HL-60/S4 treated with phorbol 12-myristate 13-acetate at 8.2 ng/mL for 4 days and 3 days (cell line): ENCODE results near the gene DPCD.
"Not testable (repeated sequence)": the region's sequence is repeated elsewhere in the genome, so short reads cannot be mapped to it uniquely, and the experiment has no call there.

Experiments used
- in situ Hi-C: fragments of 300-500 bp; cut with MboI; formaldehyde crosslinking; loops from 2 replicates; pipeline ENCODE4 v1.15.0; 2022; ENCODE audit warnings: low sequenced_read_pairs

Gene DPCD

DNA sequence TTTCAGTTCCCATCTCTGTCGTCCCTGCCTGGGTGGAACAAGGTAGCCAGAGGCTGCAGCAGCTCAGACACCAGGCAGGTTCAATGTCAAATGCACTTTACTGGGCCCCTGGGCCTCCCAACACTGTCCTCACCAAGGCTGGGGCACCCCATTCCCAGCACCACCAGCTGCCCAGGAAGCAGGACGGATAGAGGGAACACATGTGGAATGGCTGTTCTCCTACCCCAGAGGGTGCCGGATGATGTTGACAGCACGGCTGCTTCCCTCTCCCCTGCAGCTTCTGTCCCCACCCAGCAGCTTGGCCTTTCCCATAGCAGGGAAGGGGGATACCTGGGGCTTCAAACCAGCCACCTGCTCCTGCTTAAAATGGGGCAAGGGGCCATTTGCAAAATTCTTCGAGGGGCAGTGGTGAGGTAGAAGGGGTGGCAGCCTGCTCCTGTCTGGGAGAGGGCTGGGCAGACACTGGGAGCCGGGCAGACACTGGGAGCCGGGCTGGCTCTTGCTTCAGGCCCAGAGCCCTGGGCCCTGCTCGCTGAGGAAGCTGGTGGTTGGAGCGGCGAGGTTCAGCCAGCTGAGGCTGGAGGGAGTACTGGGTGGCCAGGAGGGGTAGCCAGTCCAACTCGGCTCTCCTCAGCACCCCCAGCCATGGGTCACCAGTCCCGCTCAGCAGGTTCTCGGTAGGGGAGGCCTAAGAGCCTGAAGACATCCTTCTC is 9.2 kb upstream of the DPCD start:
- in situ Hi-C loops = no loop called here

GRCh38 chr10:101579516-101579870 is 8.6 kb upstream of the DPCD start:
- in situ Hi-C loops = no loop called here

- in situ Hi-C loops = no loop called here
Observed at GRCh38 chr10:101580486-101581399, 7.4 kb upstream of the DPCD start.

GRCh38 chr10:101585841-101586240 is 2.3 kb upstream of the DPCD start:
- in situ Hi-C loops = no loop called here

DNA sequence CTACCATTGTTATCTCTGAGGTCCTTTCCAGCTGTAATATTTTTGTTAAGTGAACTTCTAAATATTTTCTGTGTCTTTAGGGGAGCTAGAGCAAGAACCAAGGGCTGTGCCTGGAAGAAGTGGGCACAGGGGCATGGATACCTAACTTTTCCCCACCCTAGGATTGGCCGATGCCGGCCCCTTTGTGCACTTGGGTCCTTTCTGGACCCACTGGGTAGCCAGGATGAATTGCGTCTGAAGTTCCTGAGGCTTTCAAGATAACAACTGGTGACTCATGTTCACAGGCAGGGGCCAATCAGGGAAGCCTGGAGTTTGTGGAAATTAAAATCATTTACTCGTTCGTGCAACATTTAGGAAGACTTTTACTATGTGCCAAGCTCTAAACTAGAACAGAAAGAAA is 758 bp downstream of the DPCD start:
- in situ Hi-C loops = no loop called here

GRCh38 chr10:101593331-101593730 is 5.2 kb downstream of the DPCD start:
- in situ Hi-C loops = not testable (repeated sequence)

DNA sequence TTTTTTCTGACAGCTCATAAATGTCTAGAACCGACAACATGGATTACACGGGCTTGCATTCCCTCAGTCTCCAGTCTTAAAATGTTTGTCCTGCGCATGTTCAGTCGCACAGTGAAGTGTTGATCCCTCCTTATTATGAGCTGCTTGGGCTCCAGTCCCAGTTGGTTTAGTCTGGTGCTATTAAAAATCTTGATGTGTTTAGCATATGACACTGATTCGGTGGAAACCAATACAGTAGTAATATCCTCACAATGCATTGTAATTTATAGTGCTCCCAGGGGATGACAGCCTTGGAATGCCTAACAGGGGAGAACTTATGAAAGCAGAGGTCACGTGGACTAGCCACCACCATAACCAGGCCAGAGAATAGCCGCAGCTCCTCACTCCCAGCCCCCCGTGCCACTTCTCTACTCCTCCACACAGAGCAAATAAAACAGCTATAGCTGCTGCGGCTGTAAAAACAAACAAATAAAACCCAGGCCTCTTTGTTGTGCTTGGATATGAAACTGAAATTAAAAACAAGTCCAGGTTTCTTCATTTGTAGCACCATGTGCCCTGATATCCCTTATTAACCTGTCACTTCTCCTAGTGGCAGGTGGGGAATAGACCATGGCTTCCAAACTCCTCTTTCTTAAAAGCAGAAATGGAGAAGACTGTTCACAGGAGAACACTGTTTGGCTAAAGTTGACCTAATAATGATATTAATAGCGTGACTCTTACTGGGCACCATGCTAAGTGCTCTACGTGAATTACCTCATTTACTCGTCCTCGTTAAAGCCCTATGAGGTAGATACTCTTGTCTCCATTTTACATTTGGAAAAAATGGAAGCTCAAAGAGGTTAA is 7.7 kb downstream of the DPCD start:
- in situ Hi-C loops = no loop called here

DNA sequence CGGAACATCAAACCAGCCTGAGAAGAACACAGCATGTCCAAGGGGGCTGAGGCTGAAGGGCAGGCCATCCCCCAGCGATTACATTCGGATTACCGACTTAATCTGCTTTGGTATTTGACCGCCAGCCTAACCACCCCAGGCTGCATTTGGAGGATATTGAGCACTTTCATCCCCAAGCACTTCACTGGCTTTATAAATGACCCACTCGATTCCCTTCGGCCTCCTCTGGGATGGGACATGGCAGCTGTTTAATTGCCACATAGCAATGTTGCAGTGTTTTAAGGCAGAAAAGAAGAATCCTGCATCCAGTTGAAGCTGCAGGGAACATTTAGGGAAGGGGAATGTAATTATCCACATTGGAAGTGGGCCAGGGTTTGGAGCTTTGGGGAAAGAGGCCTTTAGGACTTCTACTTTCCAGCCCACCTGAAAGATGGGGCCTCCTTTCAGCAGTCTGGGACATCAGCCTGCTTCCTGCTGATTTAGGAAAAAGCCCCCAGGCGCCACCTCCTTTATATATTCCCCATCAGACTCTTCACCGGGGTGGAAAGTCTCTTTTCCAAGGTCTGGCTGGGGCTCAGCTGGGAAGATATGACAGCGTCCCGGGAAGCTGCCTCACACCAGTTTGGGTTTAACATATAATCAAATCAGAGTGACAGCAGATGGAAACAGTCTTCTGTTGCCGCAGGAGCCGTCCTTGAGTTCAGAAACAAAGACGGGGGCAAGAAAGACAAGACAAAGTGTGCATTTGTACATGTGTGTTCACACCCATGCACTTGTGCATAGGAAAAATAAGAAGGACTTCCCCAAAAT is 9.2 kb downstream of the DPCD start:
- in situ Hi-C loops = no loop called here

GRCh38 chr10:101601541-101601940 is 13.4 kb downstream of the DPCD start:
- in situ Hi-C loops = loop anchor here (10.0 kb wide), 1 partner anchor 183 kb away; the partner anchor contains the start of gene NPM3

DNA sequence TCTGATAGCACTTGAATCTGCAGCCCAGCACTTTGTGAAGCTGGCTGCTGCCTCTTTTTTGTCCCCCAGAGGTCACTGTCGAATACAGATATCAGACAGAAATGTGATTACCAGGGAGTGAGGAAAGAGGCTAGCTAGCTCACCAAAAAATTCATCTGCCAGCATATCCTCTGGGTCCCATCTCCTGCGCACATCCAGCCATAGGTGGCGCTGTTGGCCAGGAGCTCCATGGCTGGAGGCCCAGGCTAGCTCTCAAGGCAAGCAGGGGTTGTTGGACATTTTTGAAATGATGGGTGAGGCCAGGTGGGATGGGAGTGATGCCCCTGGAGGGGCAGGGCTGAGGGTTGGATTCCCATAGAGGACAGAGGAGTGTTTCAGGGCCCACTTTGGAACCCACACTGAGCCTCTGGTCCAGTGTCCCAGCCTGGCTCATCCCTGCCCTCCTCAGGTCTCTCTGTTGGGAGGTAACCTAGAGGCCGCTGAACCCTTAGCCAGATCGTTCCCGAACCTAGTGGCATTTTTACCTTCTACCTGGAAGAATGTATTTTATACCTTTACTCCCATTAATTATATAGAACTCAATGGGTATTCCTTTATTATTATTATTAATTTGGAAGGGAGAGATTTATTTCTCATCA is 14.8 kb downstream of the DPCD start:
- in situ Hi-C loops = loop anchor here (10.0 kb wide), 1 partner anchor 182 kb away; the partner anchor contains the start of gene NPM3

- in situ Hi-C loops = loop anchor here (10.0 kb wide), 1 partner anchor 178 kb away; the partner anchor contains the start of gene NPM3
Observed at GRCh38 chr10:101607124-101607523, 19.0 kb downstream of the DPCD start.

- in situ Hi-C loops = loop anchor here (10.0 kb wide), 1 partner anchor 175 kb away; the partner anchor contains the start of gene NPM3
Observed at GRCh38 chr10:101609481-101609880, 21.4 kb downstream of the DPCD start.

DNA sequence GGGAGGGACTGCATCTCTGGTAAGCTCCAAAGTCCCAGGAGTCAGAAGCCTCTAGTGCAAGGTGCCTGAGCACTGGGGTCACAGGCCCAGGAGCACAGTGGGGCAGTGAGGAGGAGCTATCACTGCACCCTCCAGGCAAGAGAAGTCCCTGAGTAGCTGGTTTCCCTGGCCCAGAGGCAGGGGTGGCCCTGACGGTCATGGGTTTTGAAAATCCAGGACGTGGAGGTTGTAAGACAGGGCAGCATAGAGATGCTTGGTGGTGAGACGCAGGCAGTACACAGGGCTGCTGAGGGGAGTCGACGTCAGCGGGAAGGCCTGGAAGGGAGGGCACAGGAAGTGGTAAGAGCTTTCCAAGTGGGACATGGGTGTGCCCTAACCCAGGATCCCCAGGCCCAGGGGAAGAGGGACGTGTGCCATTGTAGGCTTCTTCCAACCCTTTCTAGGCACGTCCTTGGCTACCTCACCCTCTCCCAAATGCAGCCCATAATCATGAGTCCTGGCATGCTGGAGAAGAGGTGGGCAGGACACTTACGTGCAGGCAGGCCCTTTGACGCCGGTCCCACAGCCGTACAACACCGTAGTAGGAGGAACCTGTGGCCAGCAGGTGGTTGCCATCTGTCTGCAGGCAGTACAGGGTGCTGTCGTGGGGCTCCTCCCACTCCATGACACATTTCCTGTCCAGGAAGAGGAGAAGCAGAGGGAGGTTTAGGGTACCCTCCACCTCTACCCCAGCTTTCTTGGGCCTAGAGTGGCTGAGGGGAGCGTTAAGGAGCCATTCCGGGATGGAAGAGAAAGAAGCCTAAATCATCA is 23.2 kb downstream of the DPCD start:
- in situ Hi-C loops = no loop called here

DNA sequence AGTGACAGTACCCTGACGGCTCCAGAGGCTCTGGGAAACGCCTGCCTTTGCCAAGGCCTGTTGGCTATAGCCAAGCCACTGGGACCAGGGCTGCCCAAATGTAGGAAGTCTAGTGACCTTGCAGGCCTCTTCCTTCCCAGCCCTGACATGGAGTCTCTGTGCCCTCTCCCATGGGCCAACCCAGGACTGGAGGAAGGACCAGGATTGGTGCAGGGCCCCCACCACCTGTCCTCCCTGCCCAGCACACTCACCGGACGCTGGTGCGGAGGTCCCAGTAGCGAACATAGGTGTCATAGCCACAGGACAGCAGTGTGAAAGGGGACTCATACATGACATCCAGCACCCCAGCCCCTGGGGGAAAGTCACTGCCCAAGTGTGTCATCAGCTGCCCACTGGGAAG is 24.0 kb downstream of the DPCD start:
- in situ Hi-C loops = no loop called here

- in situ Hi-C loops = no loop called here
Observed at GRCh38 chr10:101612872-101613271, 24.8 kb downstream of the DPCD start.

DNA sequence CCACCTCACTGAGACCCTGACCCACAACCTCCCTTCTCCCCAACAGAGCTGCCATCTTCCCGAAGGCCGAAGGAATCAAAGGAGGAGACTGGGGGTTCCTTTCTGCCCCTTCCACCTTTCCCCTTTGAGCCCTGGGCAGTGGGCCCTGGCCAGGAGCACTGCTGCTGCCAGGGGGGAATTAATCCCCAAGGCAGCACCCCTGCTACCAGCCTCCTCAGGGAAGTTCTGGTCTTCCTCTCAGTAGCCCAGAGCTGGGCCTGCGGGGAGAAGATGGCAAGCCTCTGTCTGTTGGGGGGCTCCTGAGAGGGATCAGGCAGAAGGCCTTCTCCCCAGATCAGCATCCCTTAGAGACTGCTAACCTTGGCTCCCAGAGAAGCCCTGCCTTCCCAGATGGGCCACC is 25.5 kb downstream of the DPCD start:
- in situ Hi-C loops = no loop called here

- in situ Hi-C loops = no loop called here
Observed at GRCh38 chr10:101614663-101615524, 26.8 kb downstream of the DPCD start.

- in situ Hi-C loops = no loop called here
Observed at GRCh38 chr10:101615525-101616116, 27.5 kb downstream of the DPCD start.
